GM12878 (cell line): ENCODE measurements around the gene LGALS3. TPM values are rescaled to one million over a fixed set of nuclear protein-coding genes. Genes with fewer than 3 reads are reported as not detected.

Experiments
- BCLAF1 ChIP-seq: fragments of 450-650 bp; IDR thresholded peaks from 2 replicates; pipeline ENCODE4 v1.6.1; 2017; ENCODE audit warnings: antibody characterized with exemption, mild to moderate bottlenecking, moderate library complexity
- CBX3 ChIP-seq: fragments of 200-600 bp; sonication (generic); IDR thresholded peaks from 2 replicates; pipeline ENCODE4 v1.6.1; 2016; ENCODE audit warnings: low read depth, borderline replicate concordance
- CREM ChIP-seq: IDR thresholded peaks from 2 replicates; pipeline ENCODE4 v1.6.1; 2014; ENCODE audit warnings: antibody characterized with exemption, low read depth
- DPF2 ChIP-seq: fragments of 450-650 bp; IDR thresholded peaks from 2 replicates; pipeline ENCODE4 v1.6.1; 2017; ENCODE audit warnings: mild to moderate bottlenecking
- EGR1 ChIP-seq, 2 experiments: IDR thresholded peaks; 1 replicate in 1 of 2; 2 replicates in 1 of 2; pipeline ENCODE4 v1.6.1; 2011 to 2012; ENCODE audit warnings: low read depth in 2 of 2, low read length in 2 of 2, borderline replicate concordance in 1 of 2, mild to moderate bottlenecking in 1 of 2, moderate library complexity in 1 of 2
- EP300 ChIP-seq, 2 experiments: fragments of 150-350 bp in 1 of 2; IDR thresholded peaks; 2 replicates each; pipeline ENCODE4 v1.6.1; 2011 to 2012; ENCODE audit warnings: low read depth in 2 of 2, low read length in 2 of 2, borderline replicate concordance in 1 of 2, improper control_type of control experiment in 1 of 2, inconsistent platforms in 1 of 2; ENCODE audit not compliant: control insufficient read depth in 1 of 2
- ESRRA ChIP-seq: IDR thresholded peaks from 2 replicates; pipeline ENCODE4 v1.6.1; 2012; ENCODE audit warnings: mild to moderate bottlenecking, low read length, improper control_type of control experiment
- FOS ChIP-seq: IDR thresholded peaks from 3 replicates; pipeline ENCODE4 v1.6.1; 2011; ENCODE audit warnings: borderline replicate concordance; ENCODE audit not compliant: insufficient read length; ENCODE audit errors: extremely low read depth
- FOXM1 ChIP-seq: IDR thresholded peaks from 2 replicates; pipeline ENCODE4 v1.6.1; 2012; ENCODE audit warnings: low read depth, mild to moderate bottlenecking, inconsistent platforms, low read length, moderate library complexity
- GABPA ChIP-seq: IDR thresholded peaks from 2 replicates; pipeline ENCODE4 v1.6.1; 2014; ENCODE audit warnings: antibody characterized with exemption, low read depth, mild to moderate bottlenecking, inconsistent platforms
- KLF5 ChIP-seq: fragments of 450-650 bp; IDR thresholded peaks from 2 replicates; pipeline ENCODE4 v1.6.1; 2014; ENCODE audit warnings: mild to moderate bottlenecking; ENCODE audit not compliant: partially characterized antibody
- MEF2A ChIP-seq: IDR thresholded peaks from 2 replicates; pipeline ENCODE4 v1.6.1; 2011; ENCODE audit warnings: low read depth, mild to moderate bottlenecking, low read length, moderate library complexity; ENCODE audit not compliant: insufficient read depth
- MEF2B ChIP-seq: fragments of 450-650 bp; IDR thresholded peaks from 2 replicates; pipeline ENCODE4 v1.6.1; 2018; ENCODE audit warnings: mild to moderate bottlenecking, moderate library complexity; ENCODE audit not compliant: partially characterized antibody, poor library complexity, severe bottlenecking
- MLLT1 ChIP-seq: fragments of 450-650 bp; IDR thresholded peaks from 2 replicates; pipeline ENCODE4 v1.6.1; 2016; ENCODE audit warnings: mild to moderate bottlenecking
- NBN ChIP-seq: fragments of 450-650 bp; IDR thresholded peaks from 2 replicates; pipeline ENCODE4 v1.6.1; 2016
- NFYB ChIP-seq: IDR thresholded peaks from 2 replicates; pipeline ENCODE4 v1.6.1; 2011; ENCODE audit warnings: low read depth, mild to moderate bottlenecking, low read length, improper control_type of control experiment, moderate library complexity; ENCODE audit not compliant: insufficient read depth
- POLR2A ChIP-seq: IDR thresholded peaks from 2 replicates; pipeline ENCODE4 v1.6.1; 2011; ENCODE audit warnings: low read depth, mild to moderate bottlenecking, low read length
- SMAD1 ChIP-seq: fragments of 450-650 bp; IDR thresholded peaks from 2 replicates; pipeline ENCODE4 v1.6.1; 2018; ENCODE audit warnings: mild to moderate bottlenecking, low read depth; ENCODE audit not compliant: partially characterized antibody
- TARDBP ChIP-seq: IDR thresholded peaks from 2 replicates; pipeline ENCODE4 v1.6.1; 2016; ENCODE audit warnings: borderline replicate concordance
- TCF12 ChIP-seq: IDR thresholded peaks from 2 replicates; pipeline ENCODE4 v1.6.1; 2011; ENCODE audit warnings: low read depth, mild to moderate bottlenecking, low read length
- ZBTB33 ChIP-seq: fragments of 450-650 bp; IDR thresholded peaks from 2 replicates; pipeline ENCODE4 v1.6.1; 2017; ENCODE audit warnings: mild to moderate bottlenecking
- ZNF24 ChIP-seq: fragments of 450-650 bp; IDR thresholded peaks from 2 replicates; pipeline ENCODE4 v1.6.1; 2017; ENCODE audit warnings: antibody characterized with exemption, mild to moderate bottlenecking
- polyA plus RNA-seq, 11 experiments: library from polyadenylated mRNA; depleted of rRNA in 4 of 11; unstranded in 6 of 11; stranded (reverse) in 5 of 11; fragments of >200 nt; fragmentation: Nextera tagmentation in 4 of 11; fragmentation: Illumina TruSeq in 1 of 11; extraction: Ambion mirVana in 4 of 11; extraction: Trizol in 1 of 11; gene quantifications; 1 replicate in 1 of 11; 2 replicates in 10 of 11; pipeline versions ENCODE4 v1.2.1 to v1.2.3, GENCODE V29; 2011 to 2016; ENCODE audit warnings: inconsistent platforms in 2 of 11, missing spikeins in 2 of 11, low read depth in 1 of 11
- total RNA-seq, 4 experiments: library from RNA; depleted of rRNA in 3 of 4; stranded (reverse); fragments of >200 nt in 3 of 4; fragmentation: Illumina TruSeq in 1 of 4; extraction: Trizol in 1 of 4; gene quantifications; 2 replicates each; pipeline versions ENCODE4 v1.2.1 to v1.2.3, GENCODE V29; 2013 to 2021
- TF ChIP-seq, protein P1 (sequence below): IDR thresholded peaks from 2 replicates; pipeline ENCODE4 v1.6.1; 2012; ENCODE audit warnings: low read length, inconsistent platforms

The LGALS3 gene
- total and polyA plus RNA-seq, 10 of the 15 experiments (the other 5 are each of a cell fraction or from before 2014, with no cell fraction given) = 1.5 to 34.2 (median 18.4) TPM

DNA sequence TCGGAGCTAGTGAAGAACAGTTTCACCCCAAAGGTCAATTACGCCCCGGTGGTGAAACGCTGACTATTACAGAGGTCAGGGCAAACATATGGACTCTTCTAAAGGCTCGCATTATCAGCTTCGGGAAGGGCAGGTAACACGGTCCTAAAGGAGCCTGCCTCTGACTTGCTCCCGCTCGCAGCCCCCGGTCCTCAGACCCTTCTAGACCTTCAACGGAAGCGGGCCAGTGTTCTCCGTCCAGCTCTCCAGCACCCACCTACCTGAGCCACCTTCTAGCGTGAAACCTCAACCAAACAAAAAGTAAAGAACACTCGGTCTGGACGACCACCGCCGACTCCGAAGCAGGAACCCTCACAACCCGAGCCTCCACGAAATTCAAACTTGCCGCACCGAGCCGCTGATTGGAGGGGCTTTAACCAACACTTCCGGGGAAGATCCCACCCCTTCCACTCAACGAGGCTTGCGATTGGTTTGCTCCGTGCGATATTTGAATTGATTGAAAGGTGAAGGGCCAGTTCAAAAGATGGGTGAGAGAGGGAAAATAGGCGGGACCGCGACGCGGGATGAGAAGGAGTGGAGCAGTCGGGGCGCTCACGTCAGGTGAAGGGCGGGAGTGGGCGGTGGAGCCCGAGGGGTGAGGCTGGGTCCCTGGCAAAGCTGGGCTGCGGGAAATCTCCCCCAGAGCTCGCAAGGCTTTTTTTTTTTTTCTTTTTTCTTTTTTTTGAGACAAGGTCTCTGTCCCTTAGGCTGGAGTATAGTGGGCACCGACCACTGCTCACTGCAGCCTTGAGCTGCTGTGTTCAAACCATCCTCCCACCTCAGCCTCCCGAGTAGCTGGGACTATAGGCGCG lies 62.4 kb downstream of the LGALS3 start, which contains the start of gene DLGAP5 (continued):
- TF ChIP-seq ZBTB33 (no peak), POLR2A (peak; percentile 77), FOXM1 (peak; percentile 86), ZNF24 (no peak), DPF2 (peak; percentile 60; the same call in 1 of the 2 replicates), NBN (peak; percentile 92; the same call in 1 of the 2 replicates), MLLT1 (peak; percentile 53), CREM (peak; percentile 39; the same call in 1 of the 2 replicates), BCLAF1 (no peak), NFYB (peak; percentile 99), EP300 (IDR thresholded peaks at IDR 0.05; ENCODE audit: borderline replicate concordance in 1 of 2, control insufficient read depth in 1 of 2, low read depth in 2 of 2, low read length in 2 of 2) (no peak), TCF12 (0 out of 2 replicates have a peak, but pooled peaks have one; percentile 8), TARDBP (no peak), KLF5 (peak; percentile 71), FOS (peak; percentile 41), ESRRA (no peak), GABPA (peak; percentile 91), SMAD1 (no peak), EGR1 (IDR thresholded peaks at IDR 0.05; ENCODE audit: borderline replicate concordance in 1 of 2, low read depth in 2 of 2, low read length in 2 of 2) (peak in 1 of 2 experiments; percentile 81; a peak in 2 of 3 replicates), MEF2A (no peak), CBX3 (no peak), MEF2B (no peak)
- TF ChIP-seq, protein P1, sequence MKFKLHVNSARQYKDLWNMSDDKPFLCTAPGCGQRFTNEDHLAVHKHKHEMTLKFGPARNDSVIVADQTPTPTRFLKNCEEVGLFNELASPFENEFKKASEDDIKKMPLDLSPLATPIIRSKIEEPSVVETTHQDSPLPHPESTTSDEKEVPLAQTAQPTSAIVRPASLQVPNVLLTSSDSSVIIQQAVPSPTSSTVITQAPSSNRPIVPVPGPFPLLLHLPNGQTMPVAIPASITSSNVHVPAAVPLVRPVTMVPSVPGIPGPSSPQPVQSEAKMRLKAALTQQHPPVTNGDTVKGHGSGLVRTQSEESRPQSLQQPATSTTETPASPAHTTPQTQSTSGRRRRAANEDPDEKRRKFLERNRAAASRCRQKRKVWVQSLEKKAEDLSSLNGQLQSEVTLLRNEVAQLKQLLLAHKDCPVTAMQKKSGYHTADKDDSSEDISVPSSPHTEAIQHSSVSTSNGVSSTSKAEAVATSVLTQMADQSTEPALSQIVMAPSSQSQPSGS = no peak
